Liver (tissue), 9 donors: Measurements from ENCODE around the gene ADCY2. TPM values are rescaled to one million over a fixed set of nuclear protein-coding genes. Genes with fewer than 3 reads are reported as not detected.

ENCODE experiments used
- DNase-seq: peaks from one replicate; pipeline ENCODE4 v3.0.0-alpha.2; 2017; ENCODE audit warnings: low spot score
- H3K27ac ChIP-seq, 2 donors: one replicate each; pipeline ENCODE4 v1.7.0; 2013; ENCODE audit warnings: inconsistent platforms in 2 of 2, low read length in 2 of 2, control low read depth in 1 of 2, low read depth in 1 of 2, mild to moderate bottlenecking in 1 of 2
- H3K27me3 ChIP-seq, 4 donors: one replicate each; pipeline versions ENCODE4 v1.6.1 to v1.7.0; 2013; ENCODE audit warnings: low read length in 3 of 4, inconsistent platforms in 1 of 4, mild to moderate bottlenecking in 1 of 4, moderate library complexity in 1 of 4; ENCODE audit not compliant: control insufficient read depth in 4 of 4, insufficient read depth in 4 of 4
- H3K36me3 ChIP-seq, 4 donors: one replicate each; pipeline versions ENCODE4 v1.6.1 to v1.7.0; 2013; ENCODE audit warnings: low read length in 3 of 4, mild to moderate bottlenecking in 3 of 4, low read depth in 1 of 4, moderate library complexity in 1 of 4; ENCODE audit not compliant: control insufficient read depth in 4 of 4, insufficient read depth in 3 of 4
- H3K4me1 ChIP-seq, 4 donors: one replicate each; pipeline versions ENCODE4 v1.6.1 to v1.7.0; 2013; ENCODE audit warnings: low read length in 3 of 4, mild to moderate bottlenecking in 3 of 4, moderate library complexity in 1 of 4; ENCODE audit not compliant: control insufficient read depth in 4 of 4, insufficient read depth in 4 of 4
- H3K4me3 ChIP-seq, 3 donors: one replicate each; pipeline versions ENCODE4 v1.6.1 to v1.7.0; 2013; ENCODE audit warnings: low read length in 3 of 3, control low read depth in 1 of 3, low read depth in 1 of 3, mild to moderate bottlenecking in 1 of 3
- H3K9ac ChIP-seq, 2 donors: one replicate each; pipeline ENCODE4 v1.7.0; 2013; ENCODE audit warnings: low read length in 2 of 2, mild to moderate bottlenecking in 2 of 2, moderate library complexity in 2 of 2, control low read depth in 1 of 2, low read depth in 1 of 2
- H3K9me3 ChIP-seq, 4 donors: one replicate each; pipeline versions ENCODE4 v1.6.1 to v1.7.0; 2013; ENCODE audit warnings: low read length in 3 of 4; ENCODE audit not compliant: control insufficient read depth in 4 of 4
- EGR1 ChIP-seq, 2 donors: IDR thresholded peaks; 2 replicates each; pipeline ENCODE4 v1.6.1; 2016 to 2018; ENCODE audit warnings: antibody characterized with exemption in 2 of 2, low read depth in 2 of 2
- FOXA1 ChIP-seq: IDR thresholded peaks from 2 replicates; pipeline ENCODE4 v1.6.1; 2016; ENCODE audit warnings: antibody characterized with exemption
- FOXA2 ChIP-seq: IDR thresholded peaks from 2 replicates; pipeline ENCODE4 v1.6.1; 2016; ENCODE audit warnings: antibody characterized with exemption
- GABPA ChIP-seq, 2 donors: IDR thresholded peaks in 1 of 2; conservative IDR thresholded peaks in 1 of 2; 2 replicates each; pipeline ENCODE4 v1.6.1; 2016; ENCODE audit warnings: antibody characterized with exemption in 2 of 2, mild to moderate bottlenecking in 1 of 2, moderate library complexity in 1 of 2
- HNF4G ChIP-seq: IDR thresholded peaks from 2 replicates; pipeline ENCODE4 v1.6.1; 2016; ENCODE audit warnings: antibody characterized with exemption
- MAX ChIP-seq: IDR thresholded peaks from 2 replicates; pipeline ENCODE4 v1.6.1; 2016; ENCODE audit warnings: antibody characterized with exemption
- NR2F2 ChIP-seq: IDR thresholded peaks from 2 replicates; pipeline ENCODE4 v1.6.1; 2016; ENCODE audit warnings: antibody characterized with exemption
- RAD21 ChIP-seq, 2 donors: IDR thresholded peaks; 2 replicates each; pipeline ENCODE4 v1.6.1; 2016; ENCODE audit warnings: antibody characterized with exemption in 2 of 2, mild to moderate bottlenecking in 2 of 2
- RXRA ChIP-seq, 2 donors: IDR thresholded peaks; 2 replicates each; pipeline ENCODE4 v1.6.1; 2017 to 2018; ENCODE audit warnings: antibody characterized with exemption in 2 of 2, mild to moderate bottlenecking in 1 of 2
- SP1 ChIP-seq: IDR thresholded peaks from 2 replicates; pipeline ENCODE4 v1.6.1; 2018; ENCODE audit warnings: antibody characterized with exemption, mild to moderate bottlenecking
- TAF1 ChIP-seq: conservative IDR thresholded peaks from 2 replicates; pipeline ENCODE4 v1.6.1; 2016; ENCODE audit warnings: antibody characterized with exemption, mild to moderate bottlenecking
- ZBTB33 ChIP-seq: IDR thresholded peaks from 2 replicates; pipeline ENCODE4 v1.6.1; 2016; ENCODE audit warnings: antibody characterized with exemption
- WGBS: extraction: QIAGEN DNeasy Blood & Tissue Kit; methylation state at CpG from one replicate; pipeline ENCODE4 v1.1.7; 2013; 5-methylcytosine and 5-hydroxymethylcytosine counted together
- polyA plus RNA-seq, 2 donors: library from polyadenylated mRNA; stranded (reverse) in 1 of 2; unstranded in 1 of 2; fragments of 200-250 nt in 1 of 2; fragments of >200 nt in 1 of 2; fragmentation: Nextera tagmentation in 1 of 2; extraction: Ambion mirVana in 1 of 2; gene quantifications; one replicate each; pipeline versions ENCODE4 v1.2.1 to v1.2.3, GENCODE V29; 2013 to 2015
- total RNA-seq, 2 donors: library from RNA; depleted of rRNA; stranded (reverse); fragments of >200 nt; gene quantifications; one replicate each; pipeline ENCODE4 v1.2.3, GENCODE V29; 2014
- TF ChIP-seq, protein P1 (sequence below): IDR thresholded peaks from 2 replicates; pipeline ENCODE4 v1.6.1; 2016; ENCODE audit warnings: antibody characterized with exemption, mild to moderate bottlenecking
- donor health status: healthy.
- donor health status: healthy.
- donor health status: healthy.
- donor health status: healthy.
- donor health status: healthy.

The ADCY2 gene
- total and polyA plus RNA-seq, 4 donors: not detected

DNA sequence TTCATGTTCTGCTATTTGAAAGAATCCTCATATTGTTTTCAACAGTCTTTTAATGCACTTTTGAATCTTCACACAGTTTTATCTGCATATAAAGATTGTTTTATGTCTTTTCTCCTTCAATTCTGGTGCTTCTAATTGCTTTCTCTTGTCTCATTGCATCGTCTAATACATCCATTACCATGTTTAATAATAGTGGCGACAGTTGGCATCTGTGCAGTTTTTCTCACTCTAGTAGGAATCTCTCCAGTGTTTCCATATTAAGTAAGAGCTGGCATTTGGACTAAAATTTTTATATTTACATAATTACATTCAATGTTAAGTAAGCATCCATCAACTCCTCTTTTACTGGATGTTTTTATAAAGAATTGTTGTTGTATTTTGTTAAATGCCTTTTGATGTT is 49.9 kb downstream of the ADCY2 start:
- DNase-seq: no peak
- H3K27me3 ChIP-seq: peaks cover 0 to 7% (median 0%) of the 10 kb centered on the region in 4 donors
- no peak overlapping the region for H3K4me3 ChIP-seq
- no peaks in the 10 kb centered on the region for H3K36me3 ChIP-seq
- TF ChIP-seq MAX: no peak
- no peak for TF ChIP-seq RAD21 (IDR thresholded peaks at IDR 0.05)
- no peak for TF ChIP-seq TAF1
- TF ChIP-seq EGR1 (IDR thresholded peaks at IDR 0.05; ENCODE audit: low read depth in 2 of 2): no peak
- TF ChIP-seq, protein P1, sequence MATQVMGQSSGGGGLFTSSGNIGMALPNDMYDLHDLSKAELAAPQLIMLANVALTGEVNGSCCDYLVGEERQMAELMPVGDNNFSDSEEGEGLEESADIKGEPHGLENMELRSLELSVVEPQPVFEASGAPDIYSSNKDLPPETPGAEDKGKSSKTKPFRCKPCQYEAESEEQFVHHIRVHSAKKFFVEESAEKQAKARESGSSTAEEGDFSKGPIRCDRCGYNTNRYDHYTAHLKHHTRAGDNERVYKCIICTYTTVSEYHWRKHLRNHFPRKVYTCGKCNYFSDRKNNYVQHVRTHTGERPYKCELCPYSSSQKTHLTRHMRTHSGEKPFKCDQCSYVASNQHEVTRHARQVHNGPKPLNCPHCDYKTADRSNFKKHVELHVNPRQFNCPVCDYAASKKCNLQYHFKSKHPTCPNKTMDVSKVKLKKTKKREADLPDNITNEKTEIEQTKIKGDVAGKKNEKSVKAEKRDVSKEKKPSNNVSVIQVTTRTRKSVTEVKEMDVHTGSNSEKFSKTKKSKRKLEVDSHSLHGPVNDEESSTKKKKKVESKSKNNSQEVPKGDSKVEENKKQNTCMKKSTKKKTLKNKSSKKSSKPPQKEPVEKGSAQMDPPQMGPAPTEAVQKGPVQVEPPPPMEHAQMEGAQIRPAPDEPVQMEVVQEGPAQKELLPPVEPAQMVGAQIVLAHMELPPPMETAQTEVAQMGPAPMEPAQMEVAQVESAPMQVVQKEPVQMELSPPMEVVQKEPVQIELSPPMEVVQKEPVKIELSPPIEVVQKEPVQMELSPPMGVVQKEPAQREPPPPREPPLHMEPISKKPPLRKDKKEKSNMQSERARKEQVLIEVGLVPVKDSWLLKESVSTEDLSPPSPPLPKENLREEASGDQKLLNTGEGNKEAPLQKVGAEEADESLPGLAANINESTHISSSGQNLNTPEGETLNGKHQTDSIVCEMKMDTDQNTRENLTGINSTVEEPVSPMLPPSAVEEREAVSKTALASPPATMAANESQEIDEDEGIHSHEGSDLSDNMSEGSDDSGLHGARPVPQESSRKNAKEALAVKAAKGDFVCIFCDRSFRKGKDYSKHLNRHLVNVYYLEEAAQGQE: no peak
- TF ChIP-seq NR2F2: no peak
- no peak for TF ChIP-seq RXRA (IDR thresholded peaks at IDR 0.05)
- no peak for TF ChIP-seq GABPA (IDR thresholded peaks at IDR 0.05 in 1 of 2, conservative IDR thresholded peaks at IDR 0.05 in 1 of 2)
- TF ChIP-seq FOXA1: no peak
- TF ChIP-seq SP1: no peak
- 69% methylated on average over 2 of the region's 2 CpGs for WGBS
- H3K27ac ChIP-seq: no peak overlapping the region
- H3K9ac ChIP-seq: no peak overlapping the region
- H3K9me3 ChIP-seq: peaks cover 0 to under 1% (median 0%) of the 10 kb centered on the region in 4 donors
- no peaks in the 10 kb centered on the region for H3K4me1 ChIP-seq

GRCh38 chr5:7446913-7447312 is 51.0 kb downstream of the ADCY2 start:
- Histone ChIP-seq H3K9ac (no peak overlapping the region), H3K4me1 (no peaks in the 10 kb centered on the region), H3K27ac (no peak overlapping the region), H3K27me3 (peaks cover 0 to 7% (median 0%) of the 10 kb centered on the region in 4 donors), H3K9me3 (peaks cover 0 to 2% (median 0%) of the 10 kb centered on the region in 4 donors), H3K36me3 (no peaks in the 10 kb centered on the region), H3K4me3 (no peak overlapping the region)
- no peak for DNase-seq
- WGBS: 84% methylated on average over 8 of the region's 8 CpGs
- TF ChIP-seq FOXA2 (no peak), HNF4G (no peak), ZBTB33 (no peak), EGR1 (IDR thresholded peaks at IDR 0.05; ENCODE audit: low read depth in 2 of 2) (no peak), GABPA (IDR thresholded peaks at IDR 0.05 in 1 of 2, conservative IDR thresholded peaks at IDR 0.05 in 1 of 2) (no peak), MAX (no peak)
